H9 (cell line): Measurements from ENCODE around the gene JAG2. TPM values are rescaled to one million over a fixed set of nuclear protein-coding genes. Genes with fewer than 3 reads are reported as not detected.

Source experiments
- DNase-seq: peaks from one replicate; pipeline ENCODE4 v3.0.0-alpha.2; 2017
- H2AFZ ChIP-seq: one replicate; pipeline ENCODE4 v1.6.1; 2013; ENCODE audit warnings: mild to moderate bottlenecking, low read length, control low read depth, moderate library complexity
- H2AK5ac ChIP-seq: 2 replicates; pipeline ENCODE4 v1.6.1; 2013; ENCODE audit warnings: low read length, control low read depth, mixed read lengths; ENCODE audit not compliant: insufficient read length
- H2BK120ac ChIP-seq: one replicate; pipeline ENCODE4 v1.6.1; 2013; ENCODE audit warnings: low read depth, mild to moderate bottlenecking, low read length, control low read depth, inconsistent platforms; ENCODE audit not compliant: poor library complexity, severe bottlenecking
- H2BK12ac ChIP-seq: 2 replicates; pipeline ENCODE4 v1.6.1; 2013; ENCODE audit warnings: low read length, control low read depth, mixed read lengths, low read depth; ENCODE audit not compliant: insufficient read length
- H2BK15ac ChIP-seq: 2 replicates; pipeline ENCODE4 v1.6.1; 2013; ENCODE audit warnings: low read depth, low read length, control low read depth
- H2BK20ac ChIP-seq: one replicate; pipeline ENCODE4 v1.6.1; 2013; ENCODE audit warnings: low read depth, mild to moderate bottlenecking, low read length, control low read depth, inconsistent platforms; ENCODE audit not compliant: poor library complexity, severe bottlenecking
- H2BK5ac ChIP-seq: 2 replicates; pipeline ENCODE4 v1.6.1; 2013; ENCODE audit warnings: low read length, control low read depth, mixed read lengths; ENCODE audit not compliant: insufficient read length
- H3K14ac ChIP-seq: 2 replicates; pipeline ENCODE4 v1.6.1; 2013; ENCODE audit warnings: low read length, control low read depth; ENCODE audit not compliant: insufficient read depth
- H3K18ac ChIP-seq: 2 replicates; pipeline ENCODE4 v1.6.1; 2013; ENCODE audit warnings: low read depth, mild to moderate bottlenecking, mixed read lengths, low read length, control low read depth; ENCODE audit not compliant: insufficient read length
- H3K23ac ChIP-seq: 2 replicates; pipeline ENCODE4 v1.6.1; 2013; ENCODE audit warnings: low read length, control low read depth, mixed read lengths, low read depth; ENCODE audit not compliant: insufficient read length
- H3K23me2 ChIP-seq: 2 replicates; pipeline ENCODE4 v1.6.1; 2013; ENCODE audit warnings: low read depth, mild to moderate bottlenecking, mixed read lengths, low read length, control low read depth; ENCODE audit not compliant: insufficient read length, poor library complexity, severe bottlenecking
- H3K27ac ChIP-seq: 2 replicates; pipeline ENCODE4 v1.5.1; 2013; ENCODE audit warnings: low read length, control low read depth, mixed read lengths, low read depth; ENCODE audit not compliant: insufficient read length
- H3K27me3 ChIP-seq: 2 replicates; pipeline ENCODE4 v1.6.1; 2013; ENCODE audit warnings: low read length, control low read depth, inconsistent platforms; ENCODE audit not compliant: insufficient read depth
- H3K4ac ChIP-seq: 2 replicates; pipeline ENCODE4 v1.6.1; 2013; ENCODE audit warnings: low read depth, mild to moderate bottlenecking, control low read depth, inconsistent platforms, low read length, moderate library complexity
- H3K4me1 ChIP-seq: 2 replicates; pipeline ENCODE4 v1.6.1; 2013; ENCODE audit warnings: low read length, control low read depth, inconsistent platforms; ENCODE audit not compliant: insufficient read depth
- H3K4me2 ChIP-seq: 2 replicates; pipeline ENCODE4 v1.6.1; 2013; ENCODE audit warnings: low read length, control low read depth, mixed read lengths; ENCODE audit not compliant: insufficient read length, insufficient read depth
- H3K56ac ChIP-seq: 2 replicates; pipeline ENCODE4 v1.6.1; 2013; ENCODE audit warnings: low read depth, mild to moderate bottlenecking, mixed read lengths, low read length, control low read depth; ENCODE audit not compliant: insufficient read length
- H3K79me1 ChIP-seq: 2 replicates; pipeline ENCODE4 v1.6.1; 2013; ENCODE audit warnings: low read depth, mild to moderate bottlenecking, moderate library complexity, low read length, control low read depth, inconsistent platforms; ENCODE audit not compliant: insufficient read depth, poor library complexity, severe bottlenecking
- H3K79me2 ChIP-seq: 2 replicates; pipeline ENCODE4 v1.6.1; 2013; ENCODE audit warnings: low read length, control low read depth, inconsistent platforms; ENCODE audit not compliant: insufficient read depth
- H3K9ac ChIP-seq: 2 replicates; pipeline ENCODE4 v1.6.1; 2013; ENCODE audit warnings: low read length, control low read depth, mixed read lengths; ENCODE audit not compliant: insufficient read length; ENCODE audit errors: extremely low read depth
- H3K9me3 ChIP-seq: one replicate; pipeline ENCODE4 v1.6.1; 2013; ENCODE audit warnings: low read depth, low read length, inconsistent platforms; ENCODE audit not compliant: control insufficient read depth
- H3T11ph ChIP-seq: one replicate; pipeline ENCODE4 v1.6.1; 2013; ENCODE audit warnings: mild to moderate bottlenecking, low read length, control low read depth, inconsistent platforms
- H4K20me1 ChIP-seq: one replicate; pipeline ENCODE4 v1.6.1; 2013; ENCODE audit not compliant: control insufficient read depth, insufficient read length, insufficient read depth
- H4K5ac ChIP-seq: 2 replicates; pipeline ENCODE4 v1.6.1; 2013; ENCODE audit warnings: low read depth, mild to moderate bottlenecking, mixed read lengths, low read length, control low read depth; ENCODE audit not compliant: insufficient read length
- H4K8ac ChIP-seq: replicated peaks from 2 replicates; pipeline ENCODE4 v1.6.1; 2013; ENCODE audit warnings: low read length, control low read depth, mixed read lengths, low read depth; ENCODE audit not compliant: insufficient read length
- H4K91ac ChIP-seq: 2 replicates; pipeline ENCODE4 v1.6.1; 2013; ENCODE audit warnings: low read depth, mild to moderate bottlenecking, moderate library complexity, mixed read lengths, low read length, control low read depth; ENCODE audit not compliant: insufficient read length
- H3K27ac Mint-ChIP-seq, 3 experiments: 2 replicates in 2 of 3; 3 replicates in 1 of 3; pipeline ENCODE4 v1.8.0; 2020 to 2021; ENCODE audit warnings: mixed read lengths in 3 of 3, mild to moderate bottlenecking in 1 of 3, moderate library complexity in 1 of 3
- H3K27me3 Mint-ChIP-seq: 2 replicates; pipeline ENCODE4 v1.8.0; 2021; ENCODE audit warnings: low read depth, mild to moderate bottlenecking, moderate library complexity, mixed read lengths
- H3K36me3 Mint-ChIP-seq, 3 experiments: 2 replicates in 2 of 3; 3 replicates in 1 of 3; pipeline ENCODE4 v1.8.0; 2020 to 2021; ENCODE audit warnings: low read depth in 3 of 3, mixed read lengths in 3 of 3; ENCODE audit not compliant: insufficient read depth in 1 of 3
- H3K4me1 Mint-ChIP-seq, 2 experiments: 2 replicates each; pipeline ENCODE4 v1.8.0; 2020; ENCODE audit warnings: mixed read lengths in 2 of 2
- H3K4me3 Mint-ChIP-seq, 2 experiments: 2 replicates in 1 of 2; 3 replicates in 1 of 2; pipeline ENCODE4 v1.8.0; 2020 to 2021; ENCODE audit warnings: mild to moderate bottlenecking in 2 of 2, mixed read lengths in 2 of 2, moderate library complexity in 1 of 2
- H3K9me3 Mint-ChIP-seq, 2 experiments: 2 replicates in 1 of 2; 3 replicates in 1 of 2; pipeline ENCODE4 v1.8.0; 2020; ENCODE audit warnings: mild to moderate bottlenecking in 2 of 2, mixed read lengths in 2 of 2, moderate library complexity in 1 of 2
- WGBS: extraction: QIAGEN DNeasy Blood & Tissue Kit; methylation state at CpG from one replicate; pipeline ENCODE4 v1.1.7; 2013; ENCODE audit warnings: missing lambda C conversion rate, low lambda C conversion rate, mixed read lengths; ENCODE audit not compliant: insufficient read length; ENCODE audit errors: extremely low coverage; 5-methylcytosine and 5-hydroxymethylcytosine counted together
- total RNA-seq: library from RNA; stranded (reverse); gene quantifications from 2 replicates; pipeline ENCODE4 v1.2.1, GENCODE V29; 2021
- TF ChIP-seq, protein P1 (sequence below): fragments of 200-600 bp; sonication (generic); conservative IDR thresholded peaks from 3 replicates; pipeline ENCODE4 v1.8.0; 2021; ENCODE audit warnings: antibody characterized with exemption, mild to moderate bottlenecking

JAG2 gene
- total RNA-seq, 1 experiment from 2014 or later, result 11.4 TPM

DNA sequence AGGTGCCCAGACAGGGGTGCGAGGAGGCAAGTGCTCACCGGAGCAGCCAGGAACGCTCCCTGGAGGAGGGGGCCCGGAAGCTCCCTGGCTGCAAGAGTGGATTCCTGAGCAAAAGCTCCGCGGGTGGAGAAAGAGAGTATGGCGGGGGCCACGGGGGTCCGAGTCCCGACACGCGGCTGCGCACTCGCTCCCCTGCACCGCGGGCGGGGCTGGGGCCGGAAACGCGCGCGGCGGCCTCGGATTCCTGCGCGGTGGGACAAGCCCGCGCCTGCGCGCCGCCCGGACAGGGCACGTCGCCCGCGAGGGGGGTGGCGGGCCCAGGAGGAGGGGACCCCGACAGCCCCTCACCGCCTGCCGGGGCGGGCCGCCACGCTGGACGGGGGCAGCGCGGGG lies 75.5 kb downstream of the JAG2 start:
- Histone ChIP-seq H3K14ac (peak overlapping the region; percentile 27; the same call in 1 of the 2 replicates), H3K23ac (no peak overlapping the region), H2BK15ac (no peak overlapping the region), H4K20me1 (no peaks in the 10 kb centered on the region), H3K27ac (no peak overlapping the region), H3K18ac (no peak overlapping the region), H3K23me2 (peaks cover 4% of the 10 kb centered on the region), H4K5ac (no peak overlapping the region), H3K4ac (no peak overlapping the region), H3K79me1 (no peaks in the 10 kb centered on the region), H3K27me3 (peaks cover 8% of the 10 kb centered on the region; the same call in 1 of the 2 replicates), H3K9ac (no peak overlapping the region), H2AFZ (no peak overlapping the region), H2AK5ac (no peak overlapping the region), H3K79me2 (no peaks in the 10 kb centered on the region), H2BK20ac (no peak overlapping the region), H3K4me2 (peak overlapping the region; percentile 31), H3T11ph (no peak overlapping the region), H3K56ac (no peak overlapping the region), H2BK12ac (no peak overlapping the region), H4K91ac (no peak overlapping the region), H3K4me1 (no peaks in the 10 kb centered on the region; the same call in 1 of the 2 replicates), H2BK5ac (no peak overlapping the region), H4K8ac (no peak overlapping the region), H3K9me3 (no peaks in the 10 kb centered on the region), H2BK120ac (no peak overlapping the region)
- peak overlapping the region; percentile 71 to 86 for H3K4me3 Mint-ChIP-seq
- H3K27ac Mint-ChIP-seq, result no peak overlapping the region
- TF ChIP-seq, protein P1, sequence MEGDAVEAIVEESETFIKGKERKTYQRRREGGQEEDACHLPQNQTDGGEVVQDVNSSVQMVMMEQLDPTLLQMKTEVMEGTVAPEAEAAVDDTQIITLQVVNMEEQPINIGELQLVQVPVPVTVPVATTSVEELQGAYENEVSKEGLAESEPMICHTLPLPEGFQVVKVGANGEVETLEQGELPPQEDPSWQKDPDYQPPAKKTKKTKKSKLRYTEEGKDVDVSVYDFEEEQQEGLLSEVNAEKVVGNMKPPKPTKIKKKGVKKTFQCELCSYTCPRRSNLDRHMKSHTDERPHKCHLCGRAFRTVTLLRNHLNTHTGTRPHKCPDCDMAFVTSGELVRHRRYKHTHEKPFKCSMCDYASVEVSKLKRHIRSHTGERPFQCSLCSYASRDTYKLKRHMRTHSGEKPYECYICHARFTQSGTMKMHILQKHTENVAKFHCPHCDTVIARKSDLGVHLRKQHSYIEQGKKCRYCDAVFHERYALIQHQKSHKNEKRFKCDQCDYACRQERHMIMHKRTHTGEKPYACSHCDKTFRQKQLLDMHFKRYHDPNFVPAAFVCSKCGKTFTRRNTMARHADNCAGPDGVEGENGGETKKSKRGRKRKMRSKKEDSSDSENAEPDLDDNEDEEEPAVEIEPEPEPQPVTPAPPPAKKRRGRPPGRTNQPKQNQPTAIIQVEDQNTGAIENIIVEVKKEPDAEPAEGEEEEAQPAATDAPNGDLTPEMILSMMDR, result no peak
- peaks cover 60% of the 10 kb centered on the region for H3K27me3 Mint-ChIP-seq
- peaks cover 16 to 20% of the 10 kb centered on the region in 2 experiments for H3K4me1 Mint-ChIP-seq
- no peaks in the 10 kb centered on the region; a peak in 1 of 7 replicates for H3K36me3 Mint-ChIP-seq
- no CpG with 5 or more reads among the region's 46 CpGs for WGBS
- peak; percentile 51 for DNase-seq
- peaks cover 0 to under 1% of the 10 kb centered on the region in 2 experiments; a peak in 3 of 5 replicates for H3K9me3 Mint-ChIP-seq
